NT2/D1 (cell line): ENCODE results near the gene TLCD1.
A peak's percentile ranks its signal among the peaks of the same experiment; 100 is the strongest.

ENCODE experiments used
- DNase-seq: peaks from one replicate; pipeline ENCODE4 v3.0.0-alpha.2; 2011; ENCODE audit warnings: low read depth, low spot score
- H3K27me3 ChIP-seq: 2 replicates; pipeline ENCODE4 v1.6.0; 2011; ENCODE audit warnings: mild to moderate bottlenecking; ENCODE audit not compliant: insufficient read length, insufficient read depth
- H3K36me3 ChIP-seq: 2 replicates; pipeline ENCODE4 v1.6.1; 2011; ENCODE audit warnings: mild to moderate bottlenecking, low read length, mixed read lengths; ENCODE audit not compliant: insufficient read depth, insufficient read length
- H3K4me1 ChIP-seq: 2 replicates; pipeline ENCODE4 v1.5.1; 2011; ENCODE audit not compliant: insufficient read depth, insufficient read length
- H3K4me3 ChIP-seq: 2 replicates; pipeline ENCODE4 v1.5.1; 2011; ENCODE audit warnings: low read depth; ENCODE audit not compliant: insufficient read length
- H3K9ac ChIP-seq: 2 replicates; pipeline ENCODE4 v1.6.0; 2011; ENCODE audit warnings: low read depth; ENCODE audit not compliant: insufficient read length
- H3K9me3 ChIP-seq: 2 replicates; pipeline ENCODE4 v1.5.1; 2011; ENCODE audit warnings: mild to moderate bottlenecking, low read length; ENCODE audit not compliant: insufficient read depth
- SUZ12 ChIP-seq: IDR thresholded peaks from 2 replicates; pipeline ENCODE4 v1.6.1; 2011; ENCODE audit not compliant: insufficient read length, insufficient read depth; ENCODE audit errors: extremely low read depth
- YY1 ChIP-seq: IDR thresholded peaks from 2 replicates; pipeline ENCODE4 v1.6.1; 2011; ENCODE audit not compliant: insufficient read length, insufficient read depth
- ZNF274 ChIP-seq: IDR thresholded peaks from 2 replicates; pipeline ENCODE4 v1.6.1; 2011; ENCODE audit warnings: mild to moderate bottlenecking, low read depth, low read length

Gene TLCD1

DNA sequence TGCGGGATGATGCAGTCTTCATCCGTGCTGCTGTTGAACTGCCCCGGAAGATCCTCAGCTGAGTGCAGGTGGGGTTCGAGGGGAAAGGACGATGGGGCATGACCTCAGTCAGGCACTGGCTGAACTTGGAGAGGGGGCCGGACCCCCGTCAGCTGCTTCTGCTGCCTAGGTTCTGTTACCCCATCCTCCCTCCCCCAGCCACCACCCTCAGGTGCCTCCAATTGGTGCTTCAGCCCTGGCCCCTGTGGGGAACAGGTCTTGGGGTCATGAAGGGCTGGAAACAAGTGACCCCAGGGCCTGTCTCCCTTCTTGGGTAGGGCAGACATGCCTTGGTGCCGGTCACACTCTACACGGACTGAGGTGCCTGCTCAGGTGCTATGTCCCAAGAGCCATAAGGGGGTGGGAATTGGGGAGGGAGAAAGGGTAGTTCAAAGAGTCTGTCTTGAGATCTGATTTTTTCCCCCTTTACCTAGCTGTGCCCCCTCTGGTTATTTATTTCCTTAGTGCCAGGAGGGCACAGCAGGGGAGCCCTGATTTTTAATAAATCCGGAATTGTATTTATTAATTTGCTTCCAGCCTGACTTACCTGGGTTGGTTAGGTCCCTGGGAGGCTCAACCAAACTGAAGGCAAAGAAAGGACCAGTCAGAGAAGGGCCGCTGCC, 23.6 kb upstream of the TLCD1 start:
- no peaks in the 10 kb centered on the region; the same call in 1 of the 2 replicates for H3K9me3 ChIP-seq
- peaks cover 17% of the 10 kb centered on the region for H3K4me1 ChIP-seq
- no peak for TF ChIP-seq SUZ12
- no peak for TF ChIP-seq ZNF274
- no peak for TF ChIP-seq YY1
- no peak overlapping the region for H3K4me3 ChIP-seq
- H3K27me3 ChIP-seq: no peaks in the 10 kb centered on the region
- DNase-seq: no peak
- no peak overlapping the region for H3K9ac ChIP-seq
- peaks cover 67% of the 10 kb centered on the region for H3K36me3 ChIP-seq

GRCh38 chr17:28748852-28749515, 23.0 kb upstream of the TLCD1 start:
- TF ChIP-seq YY1: no peak
- TF ChIP-seq ZNF274: no peak
- TF ChIP-seq SUZ12: no peak
- peaks cover 70% of the 10 kb centered on the region for H3K36me3 ChIP-seq
- H3K9ac ChIP-seq: no peak overlapping the region
- no peaks in the 10 kb centered on the region for H3K27me3 ChIP-seq
- H3K9me3 ChIP-seq: no peaks in the 10 kb centered on the region; the same call in 1 of the 2 replicates
- no peak for DNase-seq
- peaks cover 17% of the 10 kb centered on the region for H3K4me1 ChIP-seq
- H3K4me3 ChIP-seq: no peak overlapping the region

DNA sequence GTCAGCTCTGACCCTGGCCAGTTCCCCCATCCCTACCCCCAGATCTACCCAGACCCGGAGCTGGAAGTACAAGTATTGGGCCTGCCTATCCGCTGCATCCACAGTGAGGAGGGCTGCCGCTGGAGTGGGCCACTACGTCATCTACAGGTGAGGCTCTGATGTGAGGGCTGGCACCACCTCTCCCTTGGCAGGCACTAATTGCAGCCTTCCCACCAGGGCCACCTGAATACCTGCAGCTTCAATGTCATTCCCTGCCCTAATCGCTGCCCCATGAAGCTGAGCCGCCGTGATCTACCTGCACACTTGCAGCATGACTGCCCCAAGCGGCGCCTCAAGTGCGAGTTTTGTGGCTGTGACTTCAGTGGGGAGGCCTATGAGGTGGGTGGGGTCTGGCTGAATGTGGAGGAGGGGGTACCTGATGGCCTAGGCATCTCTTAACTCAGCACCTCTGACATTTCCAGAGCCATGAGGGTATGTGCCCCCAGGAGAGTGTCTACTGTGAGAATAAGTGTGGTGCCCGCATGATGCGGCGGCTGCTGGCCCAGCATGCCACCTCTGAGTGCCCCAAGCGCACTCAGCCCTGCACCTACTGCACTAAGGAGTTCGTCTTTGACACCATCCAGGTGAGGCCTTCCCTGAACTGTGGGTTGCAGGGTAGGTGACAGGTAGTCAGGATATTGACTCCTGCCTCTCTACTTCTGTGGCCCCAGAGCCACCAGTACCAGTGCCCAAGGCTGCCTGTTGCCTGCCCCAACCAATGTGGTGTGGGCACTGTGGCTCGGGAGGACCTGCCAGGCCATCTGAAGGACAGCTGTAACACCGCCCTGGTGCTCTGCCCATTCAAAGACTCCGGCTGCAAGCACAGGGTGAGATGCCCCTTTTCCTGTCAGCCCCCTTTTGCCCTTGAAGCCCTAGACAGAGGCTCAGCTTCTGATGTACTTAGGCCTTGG, 22.0 kb upstream of the TLCD1 start:
- H3K36me3 ChIP-seq: peaks cover 70% of the 10 kb centered on the region
- H3K4me3 ChIP-seq: no peak overlapping the region
- H3K9ac ChIP-seq: no peak overlapping the region
- peaks cover 17% of the 10 kb centered on the region for H3K4me1 ChIP-seq
- no peaks in the 10 kb centered on the region; the same call in 1 of the 2 replicates for H3K9me3 ChIP-seq
- no peaks in the 10 kb centered on the region for H3K27me3 ChIP-seq
- DNase-seq: no peak
- TF ChIP-seq SUZ12: no peak
- TF ChIP-seq YY1: no peak
- no peak for TF ChIP-seq ZNF274

DNA sequence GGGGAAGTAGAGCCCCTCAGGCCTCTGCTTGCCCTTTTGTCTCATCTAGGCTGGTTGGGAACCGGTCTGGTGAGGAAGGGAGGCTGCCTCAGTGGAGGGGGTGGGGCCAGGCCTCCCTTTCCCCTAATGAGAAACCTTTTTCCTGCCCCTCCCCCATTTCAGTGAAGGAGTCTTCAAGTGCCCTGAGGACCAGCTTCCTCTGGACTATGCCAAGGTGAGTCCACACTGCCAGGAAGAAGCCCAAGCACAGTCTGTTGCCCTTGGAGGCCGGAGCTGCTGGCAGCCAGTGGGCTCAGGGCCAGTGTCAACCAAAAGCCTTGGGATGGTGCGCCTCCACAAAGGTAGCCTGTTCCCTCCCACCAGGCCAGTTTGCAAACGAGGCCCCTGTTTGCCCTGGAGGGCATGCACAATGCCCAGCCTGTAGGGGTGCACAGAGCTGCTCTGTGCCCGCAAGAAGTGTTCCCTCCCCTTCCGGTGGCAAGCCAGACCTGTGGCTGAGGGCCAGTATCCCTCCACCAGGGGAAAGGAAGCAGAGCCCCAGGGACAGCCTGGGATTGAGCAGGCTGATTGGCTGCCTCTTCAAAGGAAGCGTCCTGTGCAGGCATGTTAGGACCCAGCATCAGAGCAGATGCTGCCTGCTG, 21.1 kb upstream of the TLCD1 start:
- Histone ChIP-seq H3K4me1 (peaks cover 17% of the 10 kb centered on the region), H3K9ac (peak overlapping the region; percentile 10), H3K36me3 (peaks cover 65% of the 10 kb centered on the region), H3K4me3 (no peak overlapping the region), H3K9me3 (no peaks in the 10 kb centered on the region; the same call in 1 of the 2 replicates), H3K27me3 (no peaks in the 10 kb centered on the region)
- no peak for TF ChIP-seq YY1
- no peak for DNase-seq

DNA sequence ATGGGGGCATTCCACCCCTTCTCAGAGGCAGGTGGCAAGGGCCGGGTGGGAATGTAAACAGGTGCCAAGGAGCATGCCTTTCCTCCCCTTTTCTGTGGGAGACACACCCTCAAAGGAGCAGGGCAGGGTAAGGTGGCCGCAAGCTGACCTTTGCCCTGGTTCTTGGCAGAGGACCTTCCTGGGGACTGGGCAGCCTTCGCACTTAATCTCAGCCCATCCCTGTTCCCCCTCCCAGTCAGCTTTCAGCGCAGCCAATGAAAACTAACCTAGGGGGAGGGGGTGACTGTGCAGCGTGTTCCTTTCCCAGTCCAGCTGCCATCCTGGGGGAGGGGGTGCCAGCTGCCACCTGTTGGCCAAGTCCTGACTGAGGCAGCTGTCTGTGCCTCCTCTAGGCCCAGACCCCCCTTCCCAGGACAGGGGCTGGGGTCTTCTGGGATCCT, 20.6 kb upstream of the TLCD1 start:
- no peaks in the 10 kb centered on the region; the same call in 1 of the 2 replicates for H3K9me3 ChIP-seq
- H3K27me3 ChIP-seq: no peaks in the 10 kb centered on the region
- peak overlapping the region; percentile 74 for H3K9ac ChIP-seq
- TF ChIP-seq YY1 (no peak), SUZ12 (no peak), ZNF274 (no peak)
- DNase-seq: no peak
- H3K36me3 ChIP-seq: peaks cover 63% of the 10 kb centered on the region
- H3K4me1 ChIP-seq: peaks cover 17% of the 10 kb centered on the region
- no peak overlapping the region for H3K4me3 ChIP-seq

DNA sequence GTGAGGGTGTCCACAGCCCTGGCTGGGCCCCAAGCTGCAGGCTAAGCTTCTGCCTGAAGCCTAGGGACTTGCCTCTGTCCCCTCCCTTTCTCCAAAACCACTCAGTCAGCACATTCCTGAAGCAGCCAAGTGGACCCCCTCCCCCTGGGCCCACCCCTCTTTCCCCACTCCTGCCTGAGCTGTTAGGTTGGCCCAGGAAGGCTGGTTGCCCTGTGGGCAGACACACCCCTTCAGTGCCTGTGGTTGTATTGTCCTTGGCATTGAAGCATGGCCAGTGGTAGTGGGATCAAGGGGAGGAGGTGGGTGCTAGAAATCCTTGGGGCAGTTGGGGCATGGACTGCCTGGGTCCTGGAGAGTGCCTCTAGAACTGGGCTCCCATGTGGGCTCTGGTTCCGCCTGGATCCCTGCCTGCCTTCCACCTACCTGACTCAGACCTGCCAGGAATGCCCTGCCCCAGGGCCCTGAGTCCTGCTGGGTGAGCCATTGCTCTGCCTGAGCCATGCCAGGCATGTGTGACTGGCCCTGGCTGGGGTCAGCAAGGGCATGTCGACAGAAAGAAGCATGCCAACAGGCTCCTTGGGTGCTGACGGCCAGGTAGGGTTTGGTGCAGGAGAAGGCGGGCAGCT, 19.9 kb upstream of the TLCD1 start:
- H3K9ac ChIP-seq: peak overlapping the region; percentile 92
- H3K4me1 ChIP-seq: peaks cover 17% of the 10 kb centered on the region
- H3K9me3 ChIP-seq: no peaks in the 10 kb centered on the region; the same call in 1 of the 2 replicates
- peak overlapping the region; percentile 81 for H3K4me3 ChIP-seq
- no peaks in the 10 kb centered on the region for H3K27me3 ChIP-seq
- TF ChIP-seq YY1: no peak
- H3K36me3 ChIP-seq: peaks cover 57% of the 10 kb centered on the region
- no peak for DNase-seq
